SK-N-MC (cell line): Measurements from ENCODE around the gene MPC1L.

Experiments used
- DNase-seq: peaks from one replicate; pipeline ENCODE4 v3.0.0-alpha.2; 2011; ENCODE audit warnings: low read depth, low spot score
- H3K27ac ChIP-seq: fragments of 200-600 bp; sonication (generic); 2 replicates; pipeline ENCODE4 v1.5.1; 2016; ENCODE audit warnings: mixed run types
- H3K36me3 ChIP-seq: fragments of 200-600 bp; sonication (generic); 2 replicates; pipeline ENCODE4 v1.6.1; 2017; ENCODE audit warnings: antibody characterized with exemption, low read length, mixed read lengths; ENCODE audit not compliant: insufficient read depth
- H3K4me3 ChIP-seq: fragments of 200-600 bp; sonication (generic); 2 replicates; pipeline ENCODE4 v1.5.1; 2016
- H3K9ac ChIP-seq: fragments of 200-600 bp; sonication (generic); 2 replicates; pipeline ENCODE4 v1.8.0; 2017; ENCODE audit warnings: mixed run types, mixed read lengths; ENCODE audit not compliant: insufficient read length
- H3K9me3 ChIP-seq: fragments of 200-600 bp; sonication (generic); 2 replicates; pipeline ENCODE4 v1.6.1; 2017; ENCODE audit warnings: low read depth, mild to moderate bottlenecking, antibody characterized with exemption, low read length, moderate library complexity, mixed read lengths
- EZH2 ChIP-seq: fragments of 200-600 bp; sonication (generic); IDR thresholded peaks from one replicate; pipeline ENCODE4 v1.6.1; 2017; ENCODE audit warnings: antibody characterized with exemption
- FOXP2 ChIP-seq: optimal IDR thresholded peaks from 2 replicates; pipeline ENCODE3; 2011; ENCODE audit warnings: mild to moderate bottlenecking, moderate library complexity; ENCODE audit not compliant: insufficient read depth; ENCODE audit errors: extremely low read length, control extremely low read depth
- POLR2AphosphoS5 ChIP-seq: IDR thresholded peaks from 2 replicates; pipeline ENCODE4 v1.6.1; 2012; ENCODE audit warnings: mild to moderate bottlenecking, low read depth, low read length, borderline replicate concordance

Gene MPC1L

GRCh38 chrX:40617566-40617965 is 5.7 kb upstream of the MPC1L start:
- TF ChIP-seq FOXP2 (no peak), POLR2AphosphoS5 (no peak), EZH2 (no peak)
- no peaks in the 10 kb centered on the region for H3K9me3 ChIP-seq
- H3K36me3 ChIP-seq: no peaks in the 10 kb centered on the region
- no peak overlapping the region for H3K4me3 ChIP-seq
- no peak for DNase-seq
- H3K27ac ChIP-seq: no peak overlapping the region
- no peak overlapping the region for H3K9ac ChIP-seq

DNA sequence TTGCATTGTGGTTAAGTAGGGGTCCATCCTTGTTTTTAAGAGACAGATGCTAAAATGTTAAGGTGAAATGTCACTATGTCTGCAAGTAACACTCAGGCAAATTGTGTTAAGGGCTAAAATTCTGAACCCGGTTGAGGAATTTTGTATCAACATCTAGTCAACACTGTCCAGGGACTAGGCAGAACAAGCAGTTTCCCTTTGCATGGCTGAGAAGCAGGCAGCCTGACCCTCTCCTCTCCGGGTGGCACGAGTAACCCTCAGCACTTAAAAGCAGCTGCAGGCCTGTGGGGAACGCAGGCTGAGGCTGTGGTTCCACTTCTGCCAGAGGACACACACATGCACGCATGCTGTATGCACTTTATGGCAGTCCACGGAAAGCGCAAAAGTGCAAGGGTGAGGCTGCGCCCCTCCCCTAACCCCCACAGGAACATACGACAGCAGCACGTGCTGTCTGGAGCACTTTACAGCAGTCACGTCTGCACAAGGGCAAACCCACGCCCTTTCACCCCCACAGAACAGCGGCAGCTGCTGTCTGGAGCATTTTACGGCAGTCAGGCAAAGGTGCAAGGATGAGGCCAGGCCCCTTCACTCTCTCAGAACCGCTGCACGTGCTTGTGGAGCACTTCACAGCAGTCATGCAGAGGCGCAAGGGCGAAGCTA is 619 bp upstream of the MPC1L start:
- Histone ChIP-seq H3K36me3 (no peaks in the 10 kb centered on the region), H3K9ac (no peak overlapping the region), H3K9me3 (no peaks in the 10 kb centered on the region), H3K4me3 (no peak overlapping the region), H3K27ac (no peak overlapping the region)
- no peak for DNase-seq
- TF ChIP-seq FOXP2 (no peak), EZH2 (no peak), POLR2AphosphoS5 (no peak)

DNA sequence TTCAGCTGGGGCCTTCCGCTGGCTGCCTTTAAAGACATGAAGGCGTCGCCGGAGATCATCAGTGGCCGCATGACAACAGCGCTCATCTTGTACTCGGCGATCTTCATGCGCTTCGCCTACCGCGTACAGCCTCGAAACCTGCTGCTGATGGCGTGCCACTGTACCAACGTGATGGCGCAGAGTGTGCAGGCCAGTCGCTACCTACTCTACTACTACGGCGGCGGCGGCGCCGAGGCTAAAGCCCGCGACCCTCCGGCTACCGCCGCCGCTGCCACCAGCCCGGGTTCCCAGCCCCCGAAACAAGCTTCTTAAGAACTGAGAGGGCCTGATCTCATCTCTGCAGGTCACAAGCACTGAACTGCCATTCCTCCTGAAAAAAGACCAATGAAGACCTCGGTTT is 437 bp downstream of the MPC1L start:
- Histone ChIP-seq H3K27ac (no peak overlapping the region), H3K4me3 (no peak overlapping the region), H3K9ac (no peak overlapping the region), H3K9me3 (no peaks in the 10 kb centered on the region), H3K36me3 (no peaks in the 10 kb centered on the region; the same call in 1 of the 2 replicates)
- TF ChIP-seq POLR2AphosphoS5: no peak
- no peak for TF ChIP-seq EZH2
- TF ChIP-seq FOXP2: no peak
- no peak for DNase-seq

DNA sequence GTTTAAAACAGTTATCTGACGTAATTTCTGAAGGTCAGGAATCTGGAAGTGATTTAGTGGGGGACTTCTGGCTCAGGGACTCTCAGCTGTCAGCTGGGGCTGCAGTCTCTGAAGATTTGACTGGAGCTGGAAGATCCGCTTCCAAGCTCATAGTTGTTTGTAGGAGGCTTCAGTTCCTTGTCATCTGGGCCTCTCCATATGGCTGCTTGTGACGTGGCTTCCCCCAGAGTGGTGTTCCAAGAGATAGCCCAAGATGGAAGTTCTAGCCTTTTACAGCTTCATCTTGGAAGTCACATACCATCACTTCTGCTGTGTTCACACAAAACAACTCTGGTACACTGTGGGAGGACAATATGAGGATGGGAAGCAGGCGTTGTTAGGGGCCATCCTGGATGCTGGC is 2.1 kb downstream of the MPC1L start:
- no peak for TF ChIP-seq EZH2
- TF ChIP-seq FOXP2: no peak
- no peak for TF ChIP-seq POLR2AphosphoS5
- no peak overlapping the region for H3K4me3 ChIP-seq
- H3K27ac ChIP-seq: no peak overlapping the region
- H3K9ac ChIP-seq: no peak overlapping the region
- no peak for DNase-seq
- peaks cover 4% of the 10 kb centered on the region for H3K36me3 ChIP-seq
- H3K9me3 ChIP-seq: no peaks in the 10 kb centered on the region

DNA sequence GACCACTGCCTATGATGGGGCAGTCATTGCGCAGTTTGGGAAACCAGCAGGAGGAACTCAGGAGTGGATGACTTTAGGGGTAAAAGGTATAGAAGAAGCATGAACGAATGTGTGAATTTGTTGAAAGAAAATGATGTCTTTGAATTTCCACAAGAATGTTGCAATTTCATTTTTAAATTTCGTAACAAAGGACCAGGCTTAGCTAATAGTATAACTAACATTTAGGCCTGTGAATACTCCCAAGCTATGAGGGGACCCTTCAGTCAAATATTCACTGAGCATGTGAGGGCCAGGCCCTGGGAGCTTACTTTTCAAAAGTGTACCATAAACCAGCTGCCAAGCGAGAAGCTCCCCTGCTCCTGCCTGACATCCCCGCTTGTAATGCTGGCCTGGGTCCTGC is 5.3 kb downstream of the MPC1L start:
- H3K9me3 ChIP-seq: no peaks in the 10 kb centered on the region
- no peak overlapping the region for H3K9ac ChIP-seq
- peaks cover 17% of the 10 kb centered on the region for H3K36me3 ChIP-seq
- no peak overlapping the region for H3K4me3 ChIP-seq
- no peak for DNase-seq
- H3K27ac ChIP-seq: no peak overlapping the region
- no peak for TF ChIP-seq POLR2AphosphoS5
- no peak for TF ChIP-seq EZH2
- TF ChIP-seq FOXP2: no peak

DNA sequence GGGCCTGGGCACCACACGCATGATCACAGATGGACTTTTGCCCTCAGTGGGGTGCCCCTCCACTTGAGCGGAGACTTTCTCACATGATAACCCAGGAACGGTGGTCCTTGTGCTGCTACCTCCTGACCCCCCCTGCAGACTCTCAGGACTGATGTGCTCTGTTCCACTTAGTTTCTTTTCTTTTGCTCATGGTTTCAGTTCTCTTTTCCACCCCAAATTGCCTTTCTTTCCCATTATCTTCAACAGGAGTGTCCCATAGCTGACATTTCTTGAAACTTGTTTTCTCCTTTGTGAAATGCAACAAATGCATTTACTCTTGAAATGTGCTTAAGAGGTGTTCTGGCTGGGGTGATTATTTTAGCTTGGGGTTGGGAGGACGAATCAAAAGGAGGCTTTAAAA is 9.0 kb downstream of the MPC1L start:
- TF ChIP-seq EZH2 (no peak), POLR2AphosphoS5 (no peak), FOXP2 (no peak)
- H3K9ac ChIP-seq: no peak overlapping the region
- H3K4me3 ChIP-seq: no peak overlapping the region
- peaks cover 39% of the 10 kb centered on the region for H3K36me3 ChIP-seq
- no peak for DNase-seq
- H3K9me3 ChIP-seq: no peaks in the 10 kb centered on the region
- H3K27ac ChIP-seq: no peak overlapping the region

GRCh38 chrX:40637687-40638086 is 14.5 kb downstream of the MPC1L start:
- Histone ChIP-seq H3K9me3 (no peaks in the 10 kb centered on the region), H3K4me3 (no peak overlapping the region), H3K27ac (no peak overlapping the region), H3K36me3 (peaks cover 30% of the 10 kb centered on the region), H3K9ac (no peak overlapping the region)
- DNase-seq: no peak
- no peak for TF ChIP-seq EZH2
- no peak for TF ChIP-seq POLR2AphosphoS5
- no peak for TF ChIP-seq FOXP2

DNA sequence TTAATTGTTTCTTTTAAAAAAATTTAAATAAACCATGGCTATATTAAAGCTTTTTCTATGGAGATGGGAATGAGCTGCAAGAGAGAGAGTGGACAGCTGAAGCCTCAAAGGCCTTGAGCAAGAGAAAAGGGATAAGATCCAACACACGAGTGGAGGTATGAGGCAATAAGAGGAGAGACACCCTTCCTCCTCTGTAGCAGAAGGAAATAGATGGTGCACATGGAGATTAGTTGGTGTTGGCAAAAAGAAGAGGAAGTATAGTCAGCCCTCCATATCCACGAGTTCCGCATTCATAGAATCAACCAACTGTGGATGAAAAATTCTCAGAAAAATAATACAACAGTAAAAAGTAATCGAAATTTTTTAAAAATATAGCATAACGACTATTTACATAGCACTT is 20.9 kb downstream of the MPC1L start:
- no peak for DNase-seq
- H3K9me3 ChIP-seq: no peaks in the 10 kb centered on the region
- H3K4me3 ChIP-seq: no peak overlapping the region
- H3K36me3 ChIP-seq: peaks cover under 1% of the 10 kb centered on the region; the same call in 1 of the 2 replicates
- H3K9ac ChIP-seq: no peak overlapping the region
- H3K27ac ChIP-seq: no peak overlapping the region
- no peak for TF ChIP-seq POLR2AphosphoS5
- TF ChIP-seq FOXP2: no peak
- TF ChIP-seq EZH2: no peak
